Endothelial cell of umbilical vein (primary cell): Measurements from ENCODE around the gene SUGCT. TPM values are rescaled to one million over a fixed set of nuclear protein-coding genes. Genes with fewer than 3 reads are reported as not detected.

Experiments
- BruUV-seq: library from RNA; stranded (reverse); fragments of 400-500 nt; replicated peaks from 2 replicates; lab custom pipeline; 2021; lab: Mats Ljungman, UMichigan
- CTCF ChIA-PET: fragments of 300-600, 350-600 bp; sonication (Branson Sonifier 250); formaldehyde crosslinking; loops from one replicate; lab custom pipeline; 2021; ENCODE audit warnings: antibody characterized with exemption, inconsistent platforms; lab: Charles Lee
- POLR2A ChIA-PET: fragments of 300-600, 350-600 bp; sonication (Branson Sonifier 250); formaldehyde crosslinking; loops from one replicate; lab custom pipeline; 2021; ENCODE audit warnings: antibody characterized with exemption, inconsistent platforms; lab: Charles Lee
- DNase-seq: peaks from one replicate; pipeline ENCODE4 v3.0.0-alpha.2; 2011; ENCODE audit warnings: low read depth, low spot score
- FAIRE-seq: peaks from 2 replicates; lab custom pipeline; 2011; peaks lifted over from hg19 to GRCh38; lab: Jason Lieb, UNC
- H2AFZ ChIP-seq: 2 replicates; pipeline ENCODE4 v1.6.0; 2012; ENCODE audit warnings: low read depth, low read length, control low read depth, inconsistent platforms
- H3K27ac ChIP-seq: 2 replicates; pipeline ENCODE4 v1.5.1; 2011; ENCODE audit warnings: low read depth, mild to moderate bottlenecking, control low read depth, low read length, moderate library complexity; ENCODE audit not compliant: insufficient read depth
- H3K27me3 ChIP-seq, 2 experiments: 2 replicates each; pipeline versions ENCODE4 v1.6.0 to v1.6.1; 2011; ENCODE audit warnings: low read length in 2 of 2, mixed read lengths in 1 of 2; ENCODE audit not compliant: control insufficient read depth in 2 of 2, insufficient read depth in 2 of 2
- H3K36me3 ChIP-seq, 2 experiments: 2 replicates in 1 of 2; 3 replicates in 1 of 2; pipeline ENCODE4 v1.5.1; 2011; ENCODE audit warnings: low read length in 2 of 2, mild to moderate bottlenecking in 1 of 2, moderate library complexity in 1 of 2; ENCODE audit not compliant: control insufficient read depth in 2 of 2, insufficient read depth in 2 of 2; ENCODE audit errors: extremely low read depth in 1 of 2
- H3K4me1 ChIP-seq: 3 replicates; pipeline ENCODE4 v1.5.1; 2011; ENCODE audit warnings: mild to moderate bottlenecking, low read length; ENCODE audit not compliant: control insufficient read depth, insufficient read depth; ENCODE audit errors: extremely low read depth
- H3K4me2 ChIP-seq: 2 replicates; pipeline ENCODE4 v1.6.1; 2011; ENCODE audit warnings: low read length, control low read depth, mixed read lengths; ENCODE audit not compliant: insufficient read depth
- H3K4me3 ChIP-seq, 3 experiments: fragments of 200-600 bp in 1 of 3; sonication (generic), shearing (Covaris generic) in 1 of 3; replicated peaks in 1 of 3; 2 replicates each; pipeline ENCODE4 v1.5.1; 2011 to 2016; ENCODE audit warnings: control low read depth in 3 of 3, low read length in 3 of 3, mild to moderate bottlenecking in 2 of 3, inconsistent platforms in 1 of 3, low read depth in 1 of 3, moderate library complexity in 1 of 3; ENCODE audit not compliant: insufficient read depth in 1 of 3
- H3K79me2 ChIP-seq: 2 replicates; pipeline ENCODE4 v1.6.0; 2012; ENCODE audit warnings: low read length, inconsistent platforms; ENCODE audit not compliant: control insufficient read depth, insufficient read depth
- H3K9ac ChIP-seq: replicated peaks from 2 replicates; pipeline ENCODE3; 2011; ENCODE audit warnings: low read length, control low read depth; ENCODE audit not compliant: insufficient read depth; ENCODE audit errors: extremely low read depth
- H3K9me1 ChIP-seq: replicated peaks from 3 replicates; pipeline ENCODE4 v1.6.0; 2011; ENCODE audit warnings: mild to moderate bottlenecking, low read length; ENCODE audit not compliant: control insufficient read depth, insufficient read depth; ENCODE audit errors: extremely low read depth
- H3K9me3 ChIP-seq: replicated peaks from 2 replicates; pipeline ENCODE4 v1.5.1; 2012; ENCODE audit warnings: low read length, inconsistent platforms; ENCODE audit not compliant: control insufficient read depth, insufficient read depth
- H4K20me1 ChIP-seq: replicated peaks from 2 replicates; pipeline ENCODE3; 2011; ENCODE audit warnings: mild to moderate bottlenecking, low read length; ENCODE audit not compliant: control insufficient read depth, insufficient read depth; ENCODE audit errors: extremely low read depth
- EZH2 ChIP-seq: IDR thresholded peaks from 2 replicates; pipeline ENCODE4 v1.6.1; 2012; ENCODE audit warnings: borderline replicate concordance, low read depth, mild to moderate bottlenecking, moderate library complexity, low read length, inconsistent platforms; ENCODE audit not compliant: severe bottlenecking
- FOS ChIP-seq: IDR thresholded peaks from 2 replicates; pipeline ENCODE4 v1.6.1; 2011; ENCODE audit warnings: mild to moderate bottlenecking, low read length, moderate library complexity, borderline replicate concordance; ENCODE audit not compliant: insufficient read depth
- MYC ChIP-seq: IDR thresholded peaks from one replicate; pipeline ENCODE4 v1.6.1; 2011; ENCODE audit warnings: mild to moderate bottlenecking, low read depth, low read length
- dilution Hi-C: fragments of 300-500 bp; cut with MboI; formaldehyde crosslinking; loops from one replicate; pipeline ENCODE4 v1.15.0; 2019; ENCODE audit warnings: low sequenced_read_pairs; ENCODE audit not compliant: extremely low pct_ligation_motif_present
- intact Hi-C: fragments of 100-400 bp; cut with micrococcal nuclease; formaldehyde crosslinking; loops from one replicate; pipeline ENCODE4 v1.10.0; 2022
- polyA plus RNA-seq, 4 experiments: library from polyadenylated mRNA; depleted of rRNA in 3 of 4; stranded (reverse) in 3 of 4; unstranded in 1 of 4; fragments of >200 nt; gene quantifications; 2 replicates each; pipeline versions ENCODE4 v1.2.1 to v1.2.3, GENCODE V29; 2011 to 2012; ENCODE audit warnings: missing spikeins in 1 of 4
- total RNA-seq: library from RNA; stranded (reverse); gene quantifications from 2 replicates; pipeline ENCODE4 v1.2.3, GENCODE V29; 2021

SUGCT gene
- total and polyA plus RNA-seq, 2 donors (not counting 3 experiments of a cell fraction or from before 2014, with no cell fraction given) = 1.2 to 1.4 TPM

DNA sequence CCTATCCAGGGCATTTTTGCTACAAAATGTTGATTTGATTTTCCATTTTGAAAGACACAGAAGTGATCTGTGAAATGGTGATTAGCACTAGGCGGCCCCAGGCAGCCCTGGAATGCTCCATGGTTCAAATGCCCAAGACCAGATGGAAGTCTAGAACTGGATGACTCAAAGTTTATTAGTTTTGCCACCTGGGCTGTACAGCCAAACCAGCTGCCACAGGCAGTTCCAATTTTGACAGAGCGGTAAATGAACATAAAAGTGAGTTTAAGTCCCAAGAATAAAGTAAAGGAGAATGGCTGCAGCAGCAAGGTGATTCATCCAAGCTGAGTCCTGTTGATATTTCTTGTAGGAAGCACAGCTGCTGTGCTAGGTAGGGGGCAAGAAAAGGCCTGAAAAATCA, 180.5 kb downstream of the SUGCT start:
- Histone ChIP-seq H3K9me3 (no peaks in the 10 kb centered on the region), H2AFZ (no peak overlapping the region), H4K20me1 (no peaks in the 10 kb centered on the region), H3K4me3 (no peak overlapping the region), H3K27ac (no peak overlapping the region), H3K27me3 (no peaks in the 10 kb centered on the region), H3K9ac (no peak overlapping the region), H3K4me1 (peaks cover 15% of the 10 kb centered on the region), H3K36me3 (no peaks in the 10 kb centered on the region), H3K4me2 (no peak overlapping the region), H3K9me1 (no peaks in the 10 kb centered on the region), H3K79me2 (no peaks in the 10 kb centered on the region)
- dilution Hi-C loops = no loop called here
- ChIA-PET POLR2A (no interaction called here), CTCF (no interaction called here)
- BruUV-seq = no TSS peak
- intact Hi-C loops = no loop called here
- TF ChIP-seq FOS (peak; percentile 18), EZH2 (no peak)
- FAIRE-seq = peak; percentile 24
- no peak for DNase-seq

DNA sequence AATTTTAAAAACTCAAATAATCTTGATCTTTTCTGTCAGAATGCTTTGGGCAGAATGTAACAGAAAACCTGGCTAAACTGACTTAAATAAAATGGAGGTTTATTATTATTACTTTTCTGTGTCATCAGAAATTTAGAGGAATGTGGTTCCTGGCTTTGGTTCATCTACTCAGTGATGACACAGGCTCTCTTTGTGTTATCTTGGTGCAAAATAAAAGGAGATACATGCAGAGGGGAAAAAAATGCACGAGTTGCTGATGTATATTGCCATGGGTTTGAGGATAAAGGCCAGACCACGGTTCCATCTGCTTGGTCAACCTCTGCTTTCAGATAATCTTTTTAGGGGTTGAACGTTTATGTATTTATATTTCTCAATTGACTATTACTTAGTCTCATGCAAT, 181.4 kb downstream of the SUGCT start:
- no peaks in the 10 kb centered on the region for H3K9me3 ChIP-seq
- TF ChIP-seq MYC = no peak
- no peak for TF ChIP-seq FOS
- no peak overlapping the region for H3K9ac ChIP-seq
- no peaks in the 10 kb centered on the region for H4K20me1 ChIP-seq
- intact Hi-C loops (no loop called here), dilution Hi-C loops (no loop called here)
- H3K9me1 ChIP-seq = no peaks in the 10 kb centered on the region
- H3K79me2 ChIP-seq = no peaks in the 10 kb centered on the region
- H3K27me3 ChIP-seq = no peaks in the 10 kb centered on the region
- no peak overlapping the region for H2AFZ ChIP-seq
- H3K4me1 ChIP-seq = peaks cover 6% of the 10 kb centered on the region
- H3K4me3 ChIP-seq = no peak overlapping the region
- ChIA-PET CTCF (no interaction called here), POLR2A (no interaction called here)
- no peak overlapping the region for H3K27ac ChIP-seq
- DNase-seq = no peak
- no TSS peak for BruUV-seq
- no peak overlapping the region for H3K4me2 ChIP-seq
- FAIRE-seq = no peak
- no peaks in the 10 kb centered on the region for H3K36me3 ChIP-seq
